Left renal cortex interstitium (tissue), 4 donors: ENCODE data around the gene TICAM1. TPM values are rescaled to one million over a fixed set of nuclear protein-coding genes. Genes with fewer than 3 reads are reported as not detected.
A peak's percentile ranks its signal among the peaks of the same experiment; 100 is the strongest.
"Not testable (repeated sequence)": the region's sequence is repeated elsewhere in the genome, so short reads cannot be mapped to it uniquely, and the experiment has no call there.

Experiments used
- DNase-seq, 4 donors: peaks; one replicate each; pipeline ENCODE4 v3.0.0-alpha.2; 2013; ENCODE audit warnings: low read depth in 4 of 4, low spot score in 2 of 4, missing footprints in 1 of 4
- polyA plus RNA-seq, 4 donors: library from polyadenylated mRNA; unstranded; fragments of 120-200 nt; gene quantifications; one replicate each; pipeline ENCODE4 v1.2.1, GENCODE V29; 2013; ENCODE audit not compliant: insufficient read length in 4 of 4

TICAM1 gene
- polyA plus RNA-seq, 4 donors, result 5.2 to 8.3 (median 6.3) TPM

DNA sequence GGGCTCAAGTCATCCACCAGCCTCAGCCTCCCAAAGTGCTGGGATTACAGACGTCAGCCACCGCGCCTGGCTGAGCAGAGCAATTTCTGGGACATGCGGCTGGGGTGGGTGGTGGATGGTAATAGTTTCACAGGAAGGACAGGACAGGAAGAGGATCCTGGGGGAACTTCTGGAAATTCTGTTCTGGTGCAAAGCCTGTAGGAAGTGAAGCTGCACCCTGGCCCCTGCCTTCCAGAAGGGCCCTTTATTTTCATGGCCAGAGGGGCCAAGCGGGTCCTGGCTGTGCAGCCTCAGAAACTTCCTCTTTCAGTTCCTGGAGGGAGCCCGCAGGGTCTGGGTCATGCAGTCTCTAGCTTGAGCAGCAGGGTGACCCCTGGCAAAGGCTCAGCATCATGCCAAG is 24.3 kb downstream of the TICAM1 start:
- DNase-seq, result no peak

DNA sequence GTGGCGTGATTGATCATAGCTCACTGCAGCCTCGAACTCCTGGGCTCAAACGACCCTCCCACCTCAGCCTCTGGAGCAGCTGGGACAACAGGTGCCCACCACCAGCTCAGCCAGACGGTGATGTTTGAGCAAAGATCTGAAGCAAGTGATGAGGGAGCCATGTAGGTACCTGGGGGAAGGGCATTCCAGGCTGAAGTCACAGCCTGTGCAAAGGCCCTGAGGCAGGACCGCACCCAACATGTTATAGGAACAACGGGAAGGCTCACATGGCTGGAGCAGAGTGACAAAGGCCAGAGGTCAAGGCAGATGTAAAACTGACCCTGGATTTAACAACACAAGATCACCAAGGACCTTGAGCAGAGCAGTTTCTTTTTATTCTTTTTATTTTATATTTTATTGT is 25.1 kb downstream of the TICAM1 start:
- no peak for DNase-seq

DNA sequence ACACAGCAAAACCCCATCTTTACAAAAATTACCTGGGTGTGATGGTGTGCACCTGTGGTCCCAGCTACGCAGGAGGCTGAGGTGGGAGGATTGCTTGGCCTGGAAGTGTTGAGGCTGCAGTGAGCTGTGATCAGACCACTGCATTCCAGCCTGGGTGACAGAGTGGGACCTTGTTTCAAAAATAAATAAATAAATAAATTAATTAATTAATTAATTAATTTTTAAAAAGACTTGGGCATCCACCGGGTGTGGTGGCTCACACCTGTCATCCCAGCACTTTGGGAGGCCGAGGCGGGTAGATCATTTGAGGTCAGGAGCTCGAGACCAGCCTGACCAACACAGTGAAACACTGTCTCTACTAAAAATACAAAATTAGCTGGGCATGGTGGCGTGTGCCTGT is 26.4 kb downstream of the TICAM1 start:
- not testable (repeated sequence) for DNase-seq

DNA sequence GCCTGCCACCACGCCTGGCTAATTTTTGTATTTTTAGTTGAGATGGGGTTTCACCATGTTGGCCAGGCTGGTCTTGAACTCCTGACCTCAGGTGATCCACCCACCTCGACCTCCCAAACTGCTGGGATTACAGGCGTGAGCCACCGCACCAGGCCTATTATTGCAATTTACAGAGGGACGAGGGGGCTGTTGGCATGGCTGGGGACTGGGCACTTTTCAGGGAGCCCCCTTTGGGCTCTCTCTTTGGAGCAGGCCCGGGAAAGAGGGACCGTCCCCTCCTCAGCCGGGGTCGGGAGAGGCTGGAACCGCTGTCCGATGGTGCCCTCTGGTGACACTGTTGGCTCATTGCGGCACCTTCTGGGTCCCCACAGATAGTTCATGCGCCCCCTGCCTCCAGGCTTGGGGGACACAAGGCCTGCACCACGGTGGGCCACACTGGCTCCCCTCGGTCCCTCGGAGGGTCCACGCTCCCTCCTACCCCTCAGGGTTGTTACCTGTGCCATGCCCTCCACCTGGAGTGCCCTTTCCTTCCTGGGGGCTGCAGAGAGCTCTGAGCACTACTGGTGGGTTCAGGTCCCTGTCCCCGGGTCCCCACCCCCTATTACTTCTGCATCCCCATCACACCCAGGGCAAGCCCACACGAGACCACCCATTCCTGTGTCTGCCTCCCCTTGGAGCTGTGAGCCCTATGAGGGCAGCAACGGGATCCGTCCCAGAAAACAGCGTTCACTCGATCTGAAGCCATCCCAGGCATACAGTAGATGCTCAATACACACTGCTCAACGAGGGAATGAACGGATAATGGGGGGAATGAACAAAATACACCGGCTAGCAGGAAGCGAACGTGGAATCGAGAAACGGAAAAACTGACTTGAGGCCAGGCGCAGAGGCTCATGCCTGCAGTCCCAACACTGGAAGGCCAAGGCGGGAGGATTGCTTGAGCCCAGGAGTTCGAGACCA is 27.5 kb downstream of the TICAM1 start:
- DNase-seq, result peak in 2 of 4 donors; percentile 28 to 34

DNA sequence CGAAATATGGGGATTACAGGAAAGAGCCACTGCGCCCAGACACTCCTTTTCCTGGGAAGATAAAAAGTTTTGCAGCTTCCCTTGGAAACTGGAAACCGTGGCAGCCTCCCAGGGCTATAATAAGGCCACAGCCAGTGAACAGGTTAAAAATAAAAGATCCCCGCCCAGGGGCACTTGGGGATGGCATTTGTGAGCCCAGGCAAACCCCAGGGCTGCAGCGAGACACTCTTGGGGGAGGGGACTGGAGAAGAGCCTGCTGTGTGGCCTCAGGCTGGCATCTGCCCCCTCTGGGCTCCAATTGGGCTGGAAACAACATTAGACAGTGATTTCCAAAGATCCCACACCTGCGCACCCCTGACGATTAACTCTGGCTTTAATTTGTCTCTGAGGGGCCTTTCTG is 28.8 kb downstream of the TICAM1 start:
- no peak for DNase-seq

DNA sequence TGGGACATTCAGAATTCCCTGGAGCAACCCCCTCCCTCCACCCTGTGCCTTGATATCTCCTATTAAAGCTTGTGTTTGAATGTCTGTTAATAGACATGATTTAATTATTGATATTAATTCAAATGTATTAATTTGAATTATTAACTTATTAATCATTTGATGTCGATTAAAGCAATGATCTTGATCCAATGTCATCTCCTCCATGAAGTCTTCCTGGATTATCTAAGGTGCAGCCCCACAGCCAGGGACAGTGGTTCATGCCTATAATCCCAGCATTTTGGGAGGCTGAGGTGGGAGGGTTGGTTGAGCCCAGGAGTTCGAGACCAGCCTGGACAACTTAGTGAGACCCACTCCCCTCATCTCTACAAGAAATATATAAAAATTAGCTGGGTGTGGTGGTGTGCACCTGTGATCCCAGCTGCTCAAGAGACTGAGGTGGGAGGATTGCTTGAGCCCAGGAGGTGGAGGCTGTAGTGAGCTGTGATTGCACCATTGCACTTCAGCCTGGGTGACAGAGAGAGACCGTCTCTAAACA is 30.4 kb downstream of the TICAM1 start:
- DNase-seq, result no peak

DNA sequence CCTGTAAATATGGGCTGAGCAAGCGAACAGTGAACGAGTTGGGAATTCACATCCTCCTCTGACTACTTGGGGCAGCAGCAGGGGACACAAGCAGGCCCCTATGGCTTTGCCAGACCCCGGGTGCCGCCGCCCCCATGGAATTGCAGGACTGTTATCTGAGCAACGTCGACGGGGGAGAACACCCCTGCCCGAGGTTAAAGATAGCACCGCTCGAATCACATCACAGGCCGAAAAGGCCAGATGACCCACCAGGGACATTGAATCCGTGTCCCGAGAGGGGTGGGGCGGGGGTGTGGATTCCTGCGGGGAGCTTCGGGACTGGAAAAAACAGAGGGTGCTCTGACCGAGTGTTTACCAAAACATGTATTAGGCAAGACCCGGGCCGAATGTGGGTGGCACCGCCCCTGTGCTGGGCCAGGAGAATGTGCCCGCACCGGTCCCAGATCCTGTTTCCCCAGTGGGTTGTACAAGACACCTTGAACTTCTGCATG is 30.9 kb downstream of the TICAM1 start:
- DNase-seq, result no peak

DNA sequence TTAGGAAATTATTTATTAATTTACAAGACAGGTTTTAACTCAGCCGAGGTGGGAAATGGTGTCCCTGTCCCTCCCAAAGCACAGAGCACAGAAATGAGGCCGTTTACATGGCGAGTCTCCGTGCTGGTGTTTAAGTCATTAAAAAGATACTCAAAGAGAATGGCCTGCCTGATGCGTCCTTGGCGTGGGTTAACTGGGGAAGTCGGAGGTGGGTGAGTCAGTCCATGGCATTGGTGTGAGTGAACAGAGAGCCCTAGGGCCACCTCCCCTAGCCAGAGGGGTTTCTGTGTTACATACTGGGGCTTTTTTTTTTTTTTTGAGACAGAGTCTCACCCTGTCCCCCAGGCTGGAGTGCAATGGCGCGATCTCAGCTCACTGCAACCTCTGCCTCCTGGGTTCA is 36.1 kb downstream of the TICAM1 start:
- DNase-seq, result no peak

DNA sequence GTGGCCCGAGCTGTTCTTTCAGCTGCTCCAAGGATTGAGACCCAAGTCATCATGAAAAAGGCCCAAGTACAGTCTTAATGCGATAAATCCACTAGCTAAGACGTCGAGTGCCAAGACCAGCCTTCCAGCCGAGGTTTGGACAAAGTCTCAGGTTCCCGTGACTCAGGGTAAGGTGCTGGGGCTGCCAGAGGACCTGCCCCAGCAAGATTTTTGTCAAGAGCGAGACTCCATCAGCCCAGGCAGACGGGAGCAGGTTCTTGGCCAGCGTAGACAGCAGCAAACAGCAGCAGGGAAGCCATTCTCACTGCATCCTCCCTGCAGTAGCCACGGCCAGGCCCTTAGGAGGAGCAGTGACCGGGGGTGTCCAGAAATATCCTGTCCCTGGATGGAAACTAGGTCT is 36.5 kb downstream of the TICAM1 start:
- DNase-seq, result no peak

DNA sequence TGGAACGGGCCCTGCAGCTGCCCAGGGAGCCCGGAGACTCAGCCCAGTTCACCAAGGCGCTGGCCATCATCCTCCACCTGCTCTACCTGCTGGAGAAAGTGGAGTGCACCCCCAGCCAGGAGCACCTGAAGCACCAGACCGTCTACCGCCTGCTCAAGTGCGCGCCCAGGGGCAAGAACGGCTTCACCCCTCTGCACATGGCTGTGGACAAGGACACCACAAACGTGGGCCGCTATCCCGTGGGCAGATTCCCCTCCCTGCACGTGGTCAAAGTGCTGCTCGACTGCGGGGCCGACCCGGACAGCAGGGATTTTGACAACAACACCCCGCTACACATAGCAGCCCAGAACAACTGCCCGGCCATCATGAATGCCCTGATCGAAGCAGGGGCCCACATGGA is 38.2 kb downstream of the TICAM1 start:
- not testable (repeated sequence) for DNase-seq

DNA sequence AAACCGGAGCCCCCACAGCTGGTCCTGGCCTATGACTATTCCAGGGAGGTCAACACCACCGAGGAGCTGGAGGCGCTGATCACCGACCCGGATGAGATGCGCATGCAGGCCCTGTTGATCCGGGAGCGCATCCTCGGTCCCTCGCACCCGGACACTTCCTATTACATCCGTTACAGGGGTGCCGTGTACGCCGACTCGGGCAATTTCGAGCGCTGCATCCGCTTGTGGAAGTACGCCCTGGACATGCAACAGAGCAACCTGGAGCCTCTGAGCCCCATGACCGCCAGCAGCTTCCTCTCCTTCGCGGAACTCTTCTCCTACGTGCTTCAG is 38.7 kb downstream of the TICAM1 start:
- not testable (repeated sequence) for DNase-seq

DNA sequence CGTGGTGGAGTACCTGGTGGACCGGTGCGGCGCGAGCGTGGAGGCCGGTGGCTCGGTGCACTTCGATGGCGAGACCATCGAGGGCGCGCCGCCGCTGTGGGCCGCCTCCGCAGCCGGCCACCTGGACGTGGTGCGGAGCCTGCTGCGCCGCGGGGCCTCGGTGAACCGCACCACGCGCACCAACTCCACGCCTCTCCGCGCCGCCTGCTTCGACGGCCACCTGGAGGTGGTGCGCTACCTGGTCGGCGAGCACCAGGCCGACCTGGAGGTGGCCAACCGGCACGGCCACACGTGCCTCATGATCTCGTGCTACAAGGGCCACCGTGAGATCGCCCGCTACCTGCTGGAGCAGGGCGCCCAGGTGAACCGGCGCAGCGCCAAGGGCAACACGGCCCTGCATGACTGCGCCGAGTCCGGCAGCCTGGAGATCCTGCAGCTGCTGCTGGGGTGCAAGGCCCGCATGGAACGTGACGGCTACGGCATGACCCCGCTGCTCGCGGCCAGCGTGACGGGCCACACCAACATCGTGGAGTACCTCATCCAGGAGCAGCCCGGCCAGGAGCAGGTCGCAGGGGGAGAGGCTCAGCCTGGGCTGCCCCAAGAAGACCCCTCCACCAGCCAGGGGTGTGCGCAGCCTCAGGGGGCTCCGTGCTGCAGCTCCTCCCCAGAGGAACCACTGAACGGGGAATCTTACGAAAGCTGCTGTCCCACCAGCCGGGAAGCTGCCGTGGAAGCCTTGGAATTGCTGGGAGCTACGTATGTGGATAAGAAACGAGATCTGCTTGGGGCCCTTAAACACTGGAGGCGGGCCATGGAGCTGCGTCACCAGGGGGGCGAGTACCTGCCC is 39.3 kb downstream of the TICAM1 start:
- not testable (repeated sequence) for DNase-seq

DNA sequence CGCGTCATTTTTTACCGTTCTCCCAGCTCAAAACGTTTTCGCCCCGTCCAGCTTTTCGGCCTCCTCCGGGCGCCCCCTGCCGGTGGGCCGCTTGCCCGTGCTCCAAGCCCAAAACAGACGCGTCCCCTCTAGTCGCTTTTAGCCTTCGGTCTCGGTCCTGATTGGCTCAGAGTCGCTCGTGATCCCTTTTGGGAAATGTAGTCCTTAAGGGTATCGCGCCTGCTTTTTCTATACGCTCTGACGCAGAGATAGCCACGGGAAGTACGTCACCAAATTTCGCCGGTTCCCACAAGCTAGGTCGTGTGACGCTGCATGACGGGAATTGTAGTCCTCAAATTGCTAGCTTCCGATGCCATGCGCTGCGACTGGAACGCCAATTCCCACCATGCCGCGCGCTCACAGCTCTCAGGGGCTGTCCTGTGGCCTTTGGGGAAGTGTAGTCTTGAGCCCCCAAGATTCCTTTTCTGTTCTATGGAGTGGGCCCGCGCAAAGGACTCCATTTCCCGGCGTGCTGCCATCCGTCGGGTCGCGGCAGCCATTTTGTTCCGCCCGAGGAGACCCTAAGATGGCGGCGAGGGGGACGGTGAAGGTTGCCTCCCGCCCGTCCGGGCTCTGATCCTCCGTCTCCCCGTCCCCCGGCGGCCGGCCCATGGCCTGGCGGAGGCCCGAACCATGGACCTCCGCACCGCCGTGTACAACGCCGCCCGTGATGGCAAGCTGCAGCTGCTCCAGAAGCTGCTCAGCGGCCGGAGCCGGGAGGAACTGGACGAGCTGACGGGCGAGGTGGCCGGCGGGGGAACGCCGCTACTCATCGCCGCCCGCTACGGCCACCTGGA is 40.1 kb downstream of the TICAM1 start, which contains the start of gene FEM1A:
Gene FEM1A (plus strand): TSS at position 552 of the 836 bp plus-strand sequence. CDS start 121 bp downstream, at position 673.
- peak; percentile 100 for DNase-seq

DNA sequence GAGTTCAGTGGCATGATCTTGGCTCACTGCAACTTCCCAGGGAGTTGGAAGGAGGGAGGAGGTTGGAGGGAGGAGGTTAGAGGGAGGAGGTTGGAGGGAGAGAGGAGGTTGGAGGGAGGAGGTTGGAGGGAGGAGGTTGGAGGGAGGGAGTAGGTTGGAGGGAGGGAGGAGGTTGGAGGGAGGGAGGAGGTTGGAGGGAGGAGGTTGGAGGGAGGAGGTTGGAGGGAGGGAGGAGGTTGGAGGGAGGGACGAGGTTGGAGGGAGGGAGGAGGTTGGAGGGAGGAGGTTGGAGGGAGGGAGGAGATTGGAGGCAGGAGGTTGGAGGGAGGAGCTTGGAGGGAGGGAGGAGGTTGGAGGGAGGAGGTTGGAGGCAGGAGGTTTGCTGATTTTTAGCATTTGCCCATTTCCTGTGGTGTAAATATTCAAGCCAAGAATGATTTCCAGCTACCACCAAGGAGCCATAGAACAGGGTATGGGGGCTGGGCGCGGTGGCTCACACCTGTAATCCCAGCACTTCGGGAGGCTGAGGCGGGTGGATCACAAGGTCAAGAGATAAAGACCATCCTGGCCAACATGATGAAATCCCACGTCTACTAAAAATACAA is 45.0 kb downstream of the TICAM1 start:
- DNase-seq, result not testable (repeated sequence)

DNA sequence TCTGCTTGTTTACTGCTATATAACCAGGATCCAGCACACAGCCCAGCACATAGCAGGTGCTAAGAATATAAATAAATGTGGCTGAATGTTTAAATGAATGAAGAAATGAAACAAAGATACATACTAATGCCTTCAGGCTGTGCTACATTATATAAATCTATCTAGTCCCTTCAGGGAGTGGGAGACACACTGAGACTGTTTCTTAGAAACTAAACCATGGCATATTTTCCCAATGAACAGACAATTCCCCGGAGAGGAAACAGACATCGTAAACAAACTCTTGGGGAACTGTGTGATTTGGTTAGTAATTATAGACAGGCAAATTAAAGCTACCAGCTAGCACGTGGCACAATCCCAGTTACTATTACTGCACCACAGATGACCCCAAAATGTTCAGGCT is 49.7 kb downstream of the TICAM1 start:
- DNase-seq, result no peak

DNA sequence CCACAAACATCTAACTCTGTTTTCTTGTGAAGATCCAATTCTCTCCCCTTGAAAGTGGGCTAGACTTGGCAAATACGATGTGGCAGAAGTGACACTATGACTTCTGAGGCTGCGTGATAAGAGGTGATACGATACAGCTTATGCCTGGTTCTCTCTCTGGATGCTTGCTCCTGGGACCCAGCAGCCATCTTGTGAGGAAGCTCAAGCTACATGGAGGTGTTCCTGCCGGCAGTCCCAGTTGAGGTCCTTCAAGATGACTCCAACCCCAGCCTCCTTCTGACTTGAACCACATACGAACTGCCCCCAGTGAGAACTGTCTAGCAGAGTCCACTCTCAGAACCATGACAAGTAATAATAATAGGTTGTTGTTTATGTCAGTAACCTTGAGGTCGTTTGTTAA is 50.7 kb downstream of the TICAM1 start:
- no peak for DNase-seq

DNA sequence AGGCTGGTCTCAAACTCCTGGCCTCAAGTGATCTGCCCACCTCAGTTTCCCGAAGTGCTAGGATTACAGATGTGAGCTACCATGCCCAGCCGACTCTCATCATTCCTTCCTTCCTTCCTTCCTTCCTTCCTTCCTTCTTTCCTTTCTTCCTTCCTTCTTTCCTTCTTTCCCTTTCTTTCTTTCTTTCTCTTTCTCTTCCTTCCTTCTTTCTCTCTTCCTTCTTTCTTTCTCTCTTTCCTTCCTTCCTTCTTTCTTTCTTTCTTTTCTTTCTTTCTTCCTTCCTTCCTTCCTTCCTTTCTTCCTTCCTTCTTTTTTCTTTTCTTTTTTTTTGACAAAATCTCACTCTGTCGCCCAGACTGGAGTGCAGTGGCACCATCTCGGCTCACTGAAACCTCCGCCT is 53.4 kb downstream of the TICAM1 start:
- not testable (repeated sequence) for DNase-seq

DNA sequence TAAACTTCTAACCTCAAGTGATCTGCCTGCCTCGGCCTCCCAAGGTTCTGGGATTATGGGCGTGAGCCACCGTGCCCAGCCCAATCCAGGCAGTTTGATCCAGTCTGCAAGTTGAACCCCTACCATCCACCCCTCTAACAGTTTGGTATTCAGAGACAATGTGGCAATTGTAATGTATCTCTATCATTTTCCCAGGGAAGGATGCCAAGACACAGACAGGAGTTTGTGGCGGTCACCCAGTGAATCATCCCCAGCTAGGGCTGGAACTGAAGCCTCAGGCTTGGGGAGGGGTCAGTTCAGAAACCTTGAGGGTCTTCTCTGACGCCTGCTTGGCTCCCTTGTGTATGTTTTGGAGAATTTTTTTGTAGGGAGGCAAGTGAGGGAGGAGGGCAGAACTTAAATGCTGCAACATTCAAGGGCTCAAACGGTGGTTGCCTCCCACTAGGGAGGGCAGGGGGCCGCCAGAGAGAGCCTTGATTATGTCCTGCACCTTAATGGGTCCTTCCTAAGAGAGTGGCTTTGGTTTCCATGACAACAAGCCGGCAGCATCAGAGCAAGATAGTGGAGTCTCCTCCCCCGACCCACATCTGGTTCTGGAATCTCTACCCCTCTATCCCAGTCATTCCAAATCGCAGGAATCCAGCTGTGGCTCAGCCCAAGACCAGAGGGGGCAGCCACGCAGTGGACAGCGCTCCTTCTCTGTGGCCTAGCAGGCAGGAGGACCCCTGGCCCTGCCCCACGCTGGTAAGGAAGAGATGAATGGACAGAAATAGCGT is 54.9 kb downstream of the TICAM1 start:
- DNase-seq, result no peak

DNA sequence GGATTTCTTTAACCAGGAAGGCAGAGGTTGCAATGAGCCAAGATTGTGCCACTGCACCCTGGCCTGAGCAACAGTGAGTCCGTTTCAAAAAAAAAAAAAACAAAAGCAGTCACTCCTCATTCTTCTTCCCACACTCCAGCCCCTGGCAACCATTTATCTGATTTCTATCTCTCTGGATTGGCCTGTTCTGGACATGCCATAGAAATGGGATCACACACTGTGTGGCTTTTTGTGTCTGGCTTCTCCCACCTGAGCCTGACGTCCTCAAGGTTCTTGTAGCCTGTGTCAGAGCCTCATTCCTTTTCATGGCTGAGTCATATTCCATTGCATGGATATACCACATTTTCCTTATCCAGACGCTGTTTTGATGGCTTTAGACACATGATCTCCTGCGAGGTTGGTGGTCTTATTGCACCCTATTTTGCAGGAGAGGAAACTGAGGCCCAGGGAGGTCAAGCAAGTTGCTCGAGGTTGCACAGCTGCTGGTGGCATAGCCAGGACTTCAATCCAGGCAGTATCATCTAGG is 55.8 kb downstream of the TICAM1 start:
- no peak for DNase-seq
